ENCODE measurements around the gene OR10A6.

GRCh38 chr11:7927635-7928034, 3.4 kb downstream of the OR10A6 start:
- TF ChIP-seq CTCF (IDR thresholded peaks at IDR 0.05): no peak
- no peak for TF ChIP-seq EZH2 (IDR thresholded peaks at IDR 0.05; ENCODE audit: borderline replicate concordance, insufficient read depth, low read depth, low read length, poor library complexity, severe bottlenecking)
